Kidney epithelial cell (primary cell): Measurements from ENCODE around the gene CD68. TPM values are rescaled to one million over a fixed set of nuclear protein-coding genes. Genes with fewer than 3 reads are reported as not detected.

Experiments
- total RNA-seq: library from RNA; depleted of rRNA; stranded (reverse); fragments of >200 nt; gene quantifications from 2 replicates; pipeline ENCODE4 v1.2.3, GENCODE V29; 2015

Gene CD68
- total RNA-seq, 1 donor from 2014 or later: 7.4 TPM

Other genes with a start within 250 kb of the CD68 start
- 0.14 and 3.6 TPM in 2 replicates for gene ACAP1, start 243.1 kb upstream of the CD68 start, total RNA-seq
- gene KCTD11, start 227.5 kb upstream of the CD68 start, total RNA-seq: 14.9 and 15.5 TPM in 2 replicates
- gene TMEM95, start 224.5 kb upstream of the CD68 start, total RNA-seq: not detected in 2 replicates
- gene TNK1, start 198.5 kb upstream of the CD68 start, total RNA-seq: 4.0 and 13.3 TPM in 2 replicates
- 61.8 and 74.7 TPM in 2 replicates for gene PLSCR3, start 185.1 kb upstream of the CD68 start, total RNA-seq
- gene TMEM256, start 175.5 kb upstream of the CD68 start, total RNA-seq: 66.9 and 77.1 TPM in 2 replicates
- 8.3 and 8.4 TPM in 2 replicates for gene NLGN2, start 171.8 kb upstream of the CD68 start, total RNA-seq
- gene SPEM1, start 159.3 kb upstream of the CD68 start, total RNA-seq: not detected in 2 replicates
- not detected in 2 replicates for gene SPEM2, start 154.0 kb upstream of the CD68 start, total RNA-seq
- gene SPEM3, start 150.8 kb upstream of the CD68 start, total RNA-seq: not detected in 2 replicates
- gene TMEM102, start 144.2 kb upstream of the CD68 start, total RNA-seq: 31.7 and 34.9 TPM in 2 replicates
- gene FGF11, start 140.1 kb upstream of the CD68 start, total RNA-seq: 1.5 and 1.8 TPM in 2 replicates
- 19.0 and 21.6 TPM in 2 replicates for gene CHRNB1, start 134.6 kb upstream of the CD68 start, total RNA-seq
- gene ZBTB4, start 100.0 kb upstream of the CD68 start, total RNA-seq: 26.3 and 28.3 TPM in 2 replicates
- not detected in 2 replicates for gene SLC35G6, start 98.2 kb upstream of the CD68 start, total RNA-seq
- gene POLR2A, start 95.3 kb upstream of the CD68 start, total RNA-seq: 56.9 and 57.8 TPM in 2 replicates
- 9.0 and 9.4 TPM in 2 replicates for gene TNFSF12, start 30.6 kb upstream of the CD68 start, total RNA-seq
- 13.5 and 14.3 TPM in 2 replicates for gene TNFSF13, start 20.9 kb upstream of the CD68 start, total RNA-seq
- 107 and 109 TPM in 2 replicates for gene SENP3, start 17.7 kb upstream of the CD68 start, total RNA-seq
- gene MPDU1, start 4.2 kb downstream of the CD68 start, total RNA-seq: 161 and 187 TPM in 2 replicates
- 1.8 and 3.4 TPM in 2 replicates for gene SOX15, start 10.5 kb downstream of the CD68 start, total RNA-seq
- 43.0 and 45.7 TPM in 2 replicates for gene FXR2, start 35.3 kb downstream of the CD68 start, total RNA-seq
- gene SAT2, start 48.2 kb downstream of the CD68 start, total RNA-seq: 61.6 and 76.0 TPM in 2 replicates
- 0.79 TPM in 1 of 2 replicates, not detected in the other for gene SHBG, start 50.5 kb downstream of the CD68 start, total RNA-seq
- not detected in 2 replicates for gene ATP1B2, start 71.3 kb downstream of the CD68 start, total RNA-seq
- 154 and 168 TPM in 2 replicates for gene TP53, start 107.9 kb downstream of the CD68 start, total RNA-seq
- 13.3 and 14.9 TPM in 2 replicates for gene WRAP53, start 108.8 kb downstream of the CD68 start, total RNA-seq
- 4.7 and 5.5 TPM in 2 replicates for gene EFNB3, start 125.6 kb downstream of the CD68 start, total RNA-seq
- 0.04 TPM in 1 of 2 replicates, not detected in the other for gene DNAH2, start 138.1 kb downstream of the CD68 start, total RNA-seq